GM20431 (cell line): ENCODE measurements around the gene HNRNPM.
"Not testable (repeated sequence)": the region's sequence is repeated elsewhere in the genome, so short reads cannot be mapped to it uniquely, and the experiment has no call there.

Source experiments
- in situ Hi-C: fragments of 300-500 bp; cut with MseI, MboI; formaldehyde crosslinking; loops from one replicate; pipeline ENCODE4 v1.15.0; 2020; ENCODE audit warnings: low sequenced_read_pairs; ENCODE audit not compliant: unreplicated experiment

HNRNPM gene

DNA sequence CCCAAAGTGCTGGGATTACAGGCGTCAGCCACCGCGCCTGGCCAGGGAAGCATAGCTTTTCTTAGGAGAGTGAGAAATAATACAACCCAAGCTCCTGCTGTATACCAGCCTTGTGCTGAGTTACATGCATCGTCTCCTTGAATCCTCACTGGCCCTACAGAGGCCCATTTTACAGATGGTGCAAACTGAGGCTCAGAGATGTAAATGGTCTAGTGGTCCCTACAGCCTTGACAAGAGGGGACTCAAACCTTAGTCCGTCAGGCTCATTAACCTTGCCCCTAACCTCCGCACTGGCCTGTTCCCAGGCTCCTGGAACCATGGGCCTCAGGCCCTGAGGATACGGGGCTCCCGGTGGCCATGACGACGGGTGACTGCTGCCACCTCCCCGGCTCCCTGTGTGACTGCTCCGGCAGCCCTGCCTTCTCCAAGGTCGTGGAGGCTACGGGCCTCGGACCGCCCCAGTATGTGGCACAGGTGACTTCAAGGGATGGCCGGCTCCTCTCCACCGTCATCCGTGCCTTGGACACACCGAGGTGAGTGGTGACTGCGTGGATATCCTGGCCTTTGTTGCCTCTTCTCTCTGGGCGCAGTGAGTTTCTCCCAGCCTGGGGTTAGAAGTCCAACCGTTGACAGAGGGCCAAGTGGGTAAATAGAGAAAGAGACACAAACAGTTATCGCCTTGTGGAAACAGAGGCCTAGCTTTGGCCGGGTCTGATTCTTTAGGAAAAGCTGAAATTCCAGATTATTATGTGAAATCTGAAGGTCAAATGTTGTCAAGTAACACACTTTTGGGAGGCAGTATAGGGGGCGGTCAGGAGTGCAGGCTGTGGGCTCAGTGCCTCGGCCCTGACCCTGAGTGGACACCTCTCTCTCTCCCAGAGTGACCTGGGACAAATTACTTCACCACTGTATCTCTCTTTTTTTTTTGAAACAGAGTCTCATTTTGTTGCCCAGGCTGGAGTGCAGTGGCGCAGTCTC, 23.0 kb upstream of the HNRNPM start:
- in situ Hi-C loops, result no loop called here

DNA sequence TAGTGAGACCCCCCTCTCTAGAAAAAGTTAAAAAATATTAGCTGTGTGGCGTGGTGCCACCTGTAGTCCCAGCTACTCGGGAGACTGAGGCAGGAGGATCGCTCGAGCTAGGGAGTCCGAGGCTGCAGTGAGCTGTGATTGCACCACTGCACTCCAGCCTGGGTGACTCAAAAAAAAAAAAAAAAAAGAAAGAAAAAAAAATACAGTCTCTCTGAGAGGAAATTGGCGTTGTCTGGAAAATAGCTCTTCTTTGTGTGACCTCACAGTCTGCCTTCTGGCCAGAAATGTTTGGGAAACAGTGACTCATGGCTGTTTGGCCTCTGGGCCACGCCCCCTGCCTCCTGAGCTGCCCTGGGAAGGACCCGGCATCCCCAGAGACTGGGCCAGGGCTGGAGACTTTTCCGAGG, 21.0 kb upstream of the HNRNPM start:
- in situ Hi-C loops, result no loop called here

DNA sequence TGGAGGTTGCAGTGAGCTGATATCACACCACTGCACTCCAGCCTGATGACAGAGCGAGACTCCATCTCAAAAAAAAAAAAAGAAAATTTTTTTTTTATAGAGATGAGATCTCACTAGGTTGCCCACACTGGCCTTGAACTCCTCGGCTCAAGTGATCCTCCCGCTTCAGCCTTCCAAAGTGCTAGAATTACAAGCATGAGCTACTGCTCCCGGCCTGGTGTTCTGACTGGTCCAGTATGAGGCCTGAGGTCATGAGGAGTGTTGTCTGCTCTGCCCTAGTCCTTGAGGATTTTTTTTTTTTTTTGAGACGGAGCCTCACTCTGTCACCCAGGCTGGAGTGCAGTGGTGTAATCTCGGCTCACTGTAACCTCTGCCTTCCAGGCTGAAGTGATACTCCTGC, 19.4 kb upstream of the HNRNPM start:
- in situ Hi-C loops, result not testable (repeated sequence)

DNA sequence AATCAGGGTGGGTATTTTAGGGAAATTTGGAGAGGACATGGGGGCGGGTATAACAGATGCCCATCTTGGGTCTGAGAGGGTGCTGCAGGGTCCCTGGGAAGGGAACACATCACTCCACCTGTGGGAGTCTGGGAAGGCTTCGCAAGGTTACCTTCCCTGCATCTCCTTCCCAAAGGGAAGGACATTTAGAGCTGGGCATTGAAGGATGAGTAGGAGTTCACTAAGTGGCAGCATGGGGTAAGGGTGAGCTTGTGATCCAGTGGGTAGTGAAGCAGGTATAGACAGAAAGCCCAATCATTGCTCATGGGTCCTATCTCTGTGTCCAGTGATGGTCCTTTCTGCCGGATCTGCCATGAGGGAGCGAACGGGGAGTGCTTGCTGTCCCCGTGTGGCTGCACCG, 18.5 kb upstream of the HNRNPM start:
- in situ Hi-C loops, result no loop called here

DNA sequence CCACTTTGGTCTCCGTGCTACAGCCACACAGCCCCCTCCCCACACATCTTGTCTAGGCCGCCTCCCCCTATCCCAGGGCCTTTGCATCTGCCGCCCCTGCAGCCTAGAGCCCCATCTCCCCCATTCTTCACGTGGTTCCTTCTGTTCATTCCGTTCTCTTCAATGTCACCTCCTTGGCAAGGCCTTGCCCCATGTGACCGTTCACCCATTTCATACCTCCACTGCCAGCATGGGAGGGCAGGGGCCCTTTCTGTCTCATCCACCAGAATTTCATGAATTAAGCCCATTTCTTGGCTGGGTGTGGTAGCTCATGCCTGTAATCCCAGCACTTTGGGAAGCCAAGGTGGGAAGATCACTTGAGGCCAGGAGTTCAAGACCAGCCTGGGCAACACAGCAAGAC, 15.7 kb upstream of the HNRNPM start:
- in situ Hi-C loops, result no loop called here

DNA sequence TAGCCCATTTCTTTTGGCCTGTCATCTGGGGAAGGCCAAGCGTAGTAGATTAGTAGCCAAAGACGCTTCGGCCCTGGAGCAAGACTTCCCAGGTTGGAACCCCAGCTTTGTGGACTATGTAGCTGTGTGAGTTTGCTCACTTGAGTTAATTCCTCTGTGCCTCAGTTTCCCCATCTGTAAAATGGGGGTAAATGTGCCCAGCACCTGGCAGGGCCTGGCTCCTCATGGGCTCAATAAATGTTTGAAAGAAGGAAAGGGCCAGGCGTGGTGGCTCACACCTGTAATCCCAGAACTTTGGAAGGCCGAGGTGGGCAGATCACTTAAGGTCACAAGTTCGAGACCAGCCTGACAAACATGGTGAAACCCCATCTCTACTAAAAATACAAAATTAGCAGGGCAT, 14.9 kb upstream of the HNRNPM start:
- in situ Hi-C loops, result no loop called here

DNA sequence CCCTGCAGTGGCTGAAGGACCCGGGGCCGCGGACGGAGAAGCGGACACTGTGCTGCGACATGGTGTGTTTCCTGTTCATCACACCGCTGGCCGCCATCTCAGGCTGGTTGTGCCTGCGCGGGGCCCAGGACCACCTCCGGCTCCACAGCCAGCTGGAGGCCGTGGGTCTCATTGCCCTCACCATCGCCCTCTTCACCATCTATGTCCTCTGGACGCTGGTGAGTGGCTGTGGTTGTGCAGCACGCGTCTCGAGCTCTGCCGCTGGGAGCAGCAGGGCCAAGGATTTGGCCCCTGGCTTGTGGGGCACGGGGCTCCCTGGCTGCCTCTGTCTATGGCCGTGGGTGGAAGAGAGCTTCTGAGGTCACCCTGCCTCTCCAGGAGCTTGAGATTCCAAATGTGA, 14.1 kb upstream of the HNRNPM start:
- in situ Hi-C loops, result no loop called here

DNA sequence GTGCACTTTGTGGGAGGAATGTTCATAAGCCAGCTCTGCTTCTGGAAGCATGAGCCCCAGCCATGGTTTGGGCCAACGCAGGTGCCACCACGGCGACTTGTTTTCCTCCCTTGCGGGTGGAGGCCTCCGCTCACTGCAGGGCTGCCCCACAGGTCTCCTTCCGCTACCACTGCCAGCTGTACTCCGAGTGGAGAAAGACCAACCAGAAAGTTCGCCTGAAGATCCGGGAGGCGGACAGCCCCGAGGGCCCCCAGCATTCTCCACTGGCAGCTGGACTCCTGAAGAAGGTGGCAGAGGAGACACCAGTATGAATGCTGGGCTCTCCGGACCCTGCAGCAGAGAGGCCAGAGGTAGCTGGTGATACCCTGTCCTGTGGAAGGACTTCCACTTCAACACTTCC, 6.5 kb upstream of the HNRNPM start:
- in situ Hi-C loops, result no loop called here

DNA sequence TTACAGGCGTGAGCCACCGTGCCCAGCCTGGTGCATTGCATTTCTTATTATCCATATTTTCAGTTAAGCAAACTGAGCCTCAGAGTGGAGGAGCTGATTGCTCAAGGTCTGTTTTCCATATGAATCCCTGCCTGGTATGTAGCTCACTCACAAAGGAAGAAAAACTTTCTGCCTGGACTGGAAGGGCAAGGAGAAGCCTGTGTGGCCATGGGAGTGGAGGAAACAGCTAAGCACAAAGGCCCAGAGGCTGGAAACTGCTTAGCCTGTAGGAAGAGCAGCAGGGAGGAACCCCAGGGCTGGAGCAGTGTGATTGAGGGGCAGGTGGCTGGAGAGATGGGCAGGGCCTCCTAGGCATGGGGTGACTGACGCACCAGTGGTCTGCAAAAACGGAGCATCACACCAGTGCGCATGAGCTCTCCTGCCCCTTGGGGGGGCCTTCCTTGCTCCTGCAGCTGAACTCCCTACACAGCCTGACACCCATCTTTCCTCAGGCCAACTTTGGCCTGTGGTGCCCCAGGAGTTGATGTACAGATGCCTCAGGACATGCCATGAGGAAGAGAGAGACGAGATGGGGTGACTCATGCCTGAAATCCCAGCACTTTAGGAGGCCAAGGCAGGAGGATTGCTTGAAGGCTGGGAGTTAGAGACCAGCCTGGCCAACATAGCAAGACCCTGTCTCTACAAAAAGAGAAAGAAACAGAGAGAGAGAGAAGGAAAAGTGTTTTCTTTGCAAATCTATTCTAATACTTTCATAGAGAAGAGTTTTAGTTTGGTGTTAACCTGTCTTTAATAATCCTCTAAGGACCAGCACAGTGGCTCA, 2.8 kb upstream of the HNRNPM start:
- in situ Hi-C loops, result no loop called here

DNA sequence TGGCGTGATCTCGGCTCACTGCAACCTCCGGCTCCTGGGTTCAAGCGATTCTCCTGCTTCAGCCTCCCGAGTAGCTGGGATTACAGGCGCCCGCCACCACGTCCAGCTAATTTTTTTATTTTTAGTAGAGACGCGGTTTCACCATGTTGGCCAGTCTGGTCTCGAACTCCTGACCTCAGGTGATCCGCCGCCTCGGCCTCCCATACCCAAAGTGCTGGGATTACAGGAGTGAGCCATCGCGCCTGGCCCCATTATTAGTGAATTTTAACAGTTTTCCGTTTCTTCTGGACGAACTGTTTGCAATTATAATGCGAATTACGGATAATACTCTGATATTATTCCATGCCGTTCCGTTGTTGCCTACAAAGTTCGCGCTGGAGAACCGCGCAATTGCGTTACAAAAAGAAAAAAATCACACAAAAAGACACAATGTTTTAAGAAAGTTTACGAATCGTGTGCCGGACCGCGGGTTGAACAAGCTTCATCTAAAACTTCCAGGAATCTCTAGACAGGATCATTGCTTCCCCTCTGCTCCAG, 567 bp upstream of the HNRNPM start:
- in situ Hi-C loops, result not testable (repeated sequence)

DNA sequence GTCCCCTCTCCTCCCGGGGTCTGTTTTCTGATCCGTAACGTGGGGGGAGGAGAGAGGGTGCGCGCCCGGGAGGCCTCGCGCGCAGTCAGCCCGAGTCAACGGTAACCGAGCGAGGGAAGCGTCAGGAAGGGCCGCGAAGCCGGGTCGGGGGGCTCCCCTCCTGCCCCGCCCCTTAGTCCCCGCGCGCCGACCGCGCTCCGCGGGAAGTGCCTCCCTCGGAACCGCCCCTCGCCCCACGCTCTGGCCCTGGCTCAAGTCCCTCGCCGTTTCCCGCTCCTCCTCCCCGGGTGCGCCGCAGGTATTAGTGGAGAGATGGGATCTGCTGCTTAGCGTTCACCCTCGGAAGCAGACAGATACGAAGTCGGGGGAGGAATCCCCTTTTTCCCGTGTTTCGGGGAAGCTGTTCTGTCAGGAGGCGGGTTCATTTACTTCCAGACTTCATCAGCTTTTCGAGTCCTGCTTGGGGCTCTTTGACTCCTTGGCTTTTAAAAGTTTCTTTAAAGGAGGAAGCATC, 770 bp downstream of the HNRNPM start:
- in situ Hi-C loops, result no loop called here

DNA sequence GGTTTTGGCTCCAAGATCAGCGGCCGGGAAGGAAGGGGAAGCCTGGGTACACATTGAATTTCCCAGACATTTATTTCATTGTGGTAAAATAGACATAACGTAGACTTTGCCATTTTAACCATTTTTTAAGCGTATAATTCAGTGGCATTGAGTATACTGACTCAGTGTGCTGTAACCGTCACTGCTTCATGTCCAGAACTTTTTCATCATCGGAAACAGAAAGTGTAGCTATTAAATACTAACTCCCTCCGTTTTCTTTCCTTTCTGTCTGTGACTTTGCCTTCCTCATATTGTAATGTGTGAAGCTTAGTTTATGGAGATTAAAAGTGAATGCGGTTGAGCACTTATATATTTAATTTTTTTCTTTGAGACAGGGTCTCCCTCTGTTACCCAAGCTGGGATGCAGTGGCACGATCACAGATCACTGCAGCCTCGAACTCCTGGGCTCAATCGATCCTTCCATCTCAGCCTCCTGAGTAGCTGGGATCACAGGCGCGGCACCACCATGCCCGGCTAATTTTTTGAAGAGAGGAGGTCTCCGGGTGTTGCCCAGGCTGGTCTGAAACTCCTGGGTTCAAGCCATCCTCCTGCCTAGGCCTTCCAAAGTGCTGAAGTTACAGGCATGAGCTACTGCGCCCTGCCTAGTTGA, 1.4 kb downstream of the HNRNPM start:
- in situ Hi-C loops, result no loop called here

DNA sequence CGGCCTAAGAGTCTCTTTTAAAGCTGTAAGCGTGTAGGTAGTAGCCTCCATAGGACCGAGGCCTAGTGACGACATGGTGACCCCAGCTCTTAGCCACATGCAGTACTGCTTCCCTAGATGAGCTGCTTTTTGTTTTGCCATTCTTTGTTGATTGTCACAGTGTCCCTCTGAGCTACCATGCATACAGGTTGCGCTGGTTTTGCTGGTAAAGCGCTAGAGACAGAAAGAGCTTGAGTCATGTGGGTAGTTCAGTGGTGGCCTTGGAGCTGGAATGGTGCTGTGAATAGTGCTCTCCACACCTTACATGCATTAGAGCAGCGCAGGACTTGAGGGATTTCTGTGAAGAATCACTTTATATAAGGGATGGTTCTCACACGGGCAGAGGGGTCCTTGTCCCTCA, 5.1 kb downstream of the HNRNPM start:
- in situ Hi-C loops, result no loop called here

DNA sequence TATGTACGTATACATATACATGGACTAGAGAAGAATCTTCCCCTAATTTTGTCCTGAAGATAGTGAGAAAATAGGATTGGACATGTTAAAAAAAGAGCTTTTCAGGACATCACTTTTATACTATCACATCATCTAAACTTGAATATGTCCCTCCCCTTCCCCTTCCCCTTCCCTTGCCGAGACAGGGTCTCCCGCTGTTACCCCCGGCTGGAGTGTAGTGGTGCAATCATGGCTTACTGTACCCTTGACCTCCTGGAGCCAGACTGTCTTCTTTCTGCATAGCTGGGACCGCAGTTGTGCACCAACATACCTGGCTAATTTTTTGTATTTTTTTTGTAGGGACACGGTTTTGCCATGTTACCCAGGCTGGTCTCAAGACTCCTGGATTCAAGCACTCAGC, 6.6 kb downstream of the HNRNPM start:
- in situ Hi-C loops, result no loop called here

DNA sequence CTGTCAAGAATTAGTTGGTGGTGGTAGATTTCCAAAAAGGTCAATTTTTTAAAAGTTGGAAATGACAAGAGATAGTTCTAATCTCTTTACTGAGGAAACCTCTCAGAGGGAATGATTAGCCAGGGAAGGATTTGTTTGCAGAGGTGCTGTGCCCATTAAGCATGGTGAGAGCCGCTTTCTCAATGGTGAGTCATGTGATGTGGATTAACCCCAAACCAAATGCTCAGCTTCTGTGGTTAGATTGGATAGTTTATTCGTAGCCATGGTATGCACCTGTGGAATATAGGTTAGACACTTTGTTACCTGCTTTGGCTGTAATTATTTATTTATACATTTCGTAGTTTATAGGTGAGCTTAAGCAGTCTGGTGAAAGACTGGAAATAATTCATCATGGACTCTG, 7.1 kb downstream of the HNRNPM start:
- in situ Hi-C loops, result no loop called here

DNA sequence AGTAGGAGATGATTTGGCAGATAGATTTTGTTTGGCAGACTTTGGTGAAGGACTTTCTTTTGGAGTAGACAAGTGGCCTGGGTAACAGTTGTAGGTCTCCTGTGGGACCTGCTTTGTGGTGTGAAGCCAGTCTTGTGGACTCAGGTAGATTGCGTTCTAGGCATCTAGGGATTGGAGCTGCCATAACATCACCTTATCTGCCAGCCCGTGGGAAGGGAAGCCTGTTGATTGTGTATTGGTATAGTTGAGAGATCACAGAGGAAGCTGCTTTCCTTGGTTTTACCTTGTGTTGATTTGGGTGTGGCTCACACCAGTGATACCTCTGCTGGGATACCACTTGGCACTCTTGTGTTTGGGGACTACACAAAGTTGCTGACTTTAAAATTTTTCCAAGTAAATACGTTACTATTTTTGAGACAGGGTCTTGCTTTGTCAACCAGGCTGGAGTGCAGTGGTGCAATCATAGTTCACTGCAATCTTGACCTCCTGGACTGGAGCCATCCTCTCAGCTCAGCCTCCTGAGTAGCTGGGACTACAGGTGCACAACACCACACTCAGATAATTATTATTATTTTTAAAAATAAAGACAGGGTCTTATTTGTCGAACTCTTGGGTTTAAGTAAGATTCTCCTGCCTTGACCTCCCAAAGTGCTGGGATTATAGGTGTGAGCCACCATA, 7.8 kb downstream of the HNRNPM start:
- in situ Hi-C loops, result no loop called here

DNA sequence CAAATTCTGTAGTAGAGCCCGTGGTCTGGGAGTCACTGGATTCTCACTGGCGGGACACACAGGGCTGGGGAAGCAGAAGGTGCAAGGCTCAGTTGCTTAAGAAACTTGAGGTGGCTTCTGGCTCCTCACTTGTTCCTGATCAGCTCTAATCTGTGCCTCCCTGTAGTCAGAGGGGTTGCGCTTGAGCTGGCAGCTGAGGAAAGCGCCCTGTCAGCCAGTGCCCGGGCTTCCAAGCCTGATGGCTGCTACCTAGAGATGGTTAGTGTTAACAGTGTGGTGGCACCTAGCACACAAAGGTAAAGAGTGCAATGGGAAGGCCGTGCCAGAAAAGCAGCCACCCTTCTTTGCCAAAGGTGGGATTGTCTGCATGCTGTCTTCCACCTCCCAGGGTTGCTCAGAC, 8.8 kb downstream of the HNRNPM start:
- in situ Hi-C loops, result no loop called here

DNA sequence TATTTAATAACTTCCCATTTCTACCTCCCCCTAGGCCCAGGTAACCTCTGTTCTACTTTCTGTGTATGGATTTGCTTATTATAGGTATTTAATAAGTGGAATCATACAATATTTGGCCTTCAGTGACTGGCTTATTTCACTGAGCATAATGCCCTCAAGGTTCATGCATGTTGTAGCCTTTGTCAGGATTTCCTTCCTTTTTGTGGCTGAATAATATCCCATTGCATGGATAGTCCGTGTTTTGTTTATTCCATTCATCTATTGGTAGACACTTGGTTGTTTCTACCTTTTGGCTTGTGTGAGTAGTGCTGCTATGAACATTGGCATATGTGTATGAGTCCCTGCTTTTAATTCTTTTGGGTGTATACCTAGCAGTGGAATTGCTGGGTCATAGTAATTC, 9.4 kb downstream of the HNRNPM start:
- in situ Hi-C loops, result no loop called here

DNA sequence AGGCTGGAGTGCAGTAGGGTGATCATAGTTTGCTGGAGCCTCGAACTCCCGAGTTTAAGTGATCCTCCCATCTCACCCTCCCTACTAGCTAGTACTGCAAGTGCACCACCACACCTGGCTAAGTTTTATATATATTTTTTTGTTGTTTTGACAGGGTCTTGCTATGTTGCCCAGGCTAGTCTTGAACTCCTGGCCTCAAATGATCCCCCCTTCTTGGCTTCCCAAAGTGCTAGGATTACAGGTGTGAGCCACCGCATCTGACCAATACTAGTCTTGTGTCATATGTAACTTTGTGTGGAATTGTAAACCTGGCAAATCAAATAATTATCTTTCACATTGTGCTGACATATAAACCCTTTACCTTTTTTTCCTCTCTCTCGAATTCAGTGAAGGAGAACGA, 10.2 kb downstream of the HNRNPM start:
- in situ Hi-C loops, result no loop called here

DNA sequence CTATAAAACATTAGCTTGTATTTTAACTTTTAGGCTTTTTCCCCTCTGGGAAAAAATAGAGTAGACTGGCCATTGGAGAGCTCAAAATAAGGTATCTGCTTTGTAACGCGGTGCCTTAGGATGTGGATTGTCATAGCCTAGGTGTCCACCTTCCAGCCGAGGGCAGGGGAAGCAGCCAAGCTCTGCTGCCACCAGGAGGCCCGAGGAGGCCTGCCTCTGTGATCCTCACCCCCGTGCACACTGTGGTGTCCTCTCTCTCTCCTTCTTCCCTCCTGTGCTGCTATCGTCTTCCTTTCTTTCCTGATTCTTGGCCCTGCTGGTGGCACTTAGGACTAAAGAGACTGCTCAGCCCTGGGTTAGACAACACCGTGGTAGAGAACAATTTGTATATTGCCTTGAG, 11.3 kb downstream of the HNRNPM start:
- in situ Hi-C loops, result no loop called here
